Measurements from ENCODE around the gene F2RL3. TPM values are rescaled to one million over a fixed set of nuclear protein-coding genes. Genes with fewer than 3 reads are reported as not detected.

The F2RL3 gene
- total and polyA plus RNA-seq, 8 donors, result 0.58 to 6.8 (median 1.8) TPM; not detected in 1

DNA sequence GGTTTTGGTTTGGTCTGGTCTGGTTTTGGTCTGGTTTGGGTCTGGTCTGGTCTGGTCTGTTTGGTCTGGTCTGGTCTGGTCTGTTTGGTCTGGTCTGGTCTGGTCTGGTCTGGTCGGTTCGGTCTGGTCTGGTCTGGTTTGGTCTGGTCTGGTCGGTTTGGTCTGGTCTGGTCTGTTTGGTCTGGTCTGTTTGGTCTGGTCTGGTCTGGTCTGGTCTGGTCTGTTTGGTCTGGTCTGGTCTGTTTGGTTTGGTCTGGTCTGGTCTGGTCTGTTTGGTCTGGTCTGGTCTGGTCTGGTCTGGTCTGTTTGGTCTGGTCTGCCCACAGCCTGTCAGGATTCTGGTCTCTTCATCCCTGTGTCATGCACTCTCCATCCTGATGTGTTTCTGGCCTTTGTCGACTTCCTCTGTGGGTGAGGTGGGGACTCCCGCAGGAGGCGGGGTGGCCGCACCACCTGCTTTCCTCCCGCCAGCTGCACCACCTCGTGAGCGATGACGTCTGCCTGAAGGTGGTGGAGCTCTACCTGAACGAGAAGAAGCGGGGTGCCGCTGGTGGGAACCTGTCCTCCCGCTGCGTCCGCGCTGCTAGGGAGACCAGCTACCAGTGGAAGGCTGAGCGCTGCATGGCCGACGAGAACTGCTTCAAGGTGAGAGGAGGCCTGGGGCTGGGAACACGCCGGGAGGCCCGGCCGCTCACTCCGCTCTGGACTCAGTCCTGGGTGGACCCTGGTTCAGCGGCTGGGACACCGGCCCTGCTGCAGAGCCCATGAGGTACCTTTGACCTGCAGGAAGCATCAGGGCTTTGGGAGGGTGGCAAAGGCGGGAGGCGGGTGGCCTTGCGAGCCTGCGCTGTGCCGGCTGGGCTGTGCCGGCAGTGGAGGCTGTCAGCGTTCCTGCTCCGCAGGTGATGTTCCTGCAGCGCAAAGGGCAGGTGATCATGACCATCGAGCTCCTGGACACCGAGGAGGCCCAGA is 12.9 kb upstream of the F2RL3 start:
- TF ChIP-seq, protein P1, sequence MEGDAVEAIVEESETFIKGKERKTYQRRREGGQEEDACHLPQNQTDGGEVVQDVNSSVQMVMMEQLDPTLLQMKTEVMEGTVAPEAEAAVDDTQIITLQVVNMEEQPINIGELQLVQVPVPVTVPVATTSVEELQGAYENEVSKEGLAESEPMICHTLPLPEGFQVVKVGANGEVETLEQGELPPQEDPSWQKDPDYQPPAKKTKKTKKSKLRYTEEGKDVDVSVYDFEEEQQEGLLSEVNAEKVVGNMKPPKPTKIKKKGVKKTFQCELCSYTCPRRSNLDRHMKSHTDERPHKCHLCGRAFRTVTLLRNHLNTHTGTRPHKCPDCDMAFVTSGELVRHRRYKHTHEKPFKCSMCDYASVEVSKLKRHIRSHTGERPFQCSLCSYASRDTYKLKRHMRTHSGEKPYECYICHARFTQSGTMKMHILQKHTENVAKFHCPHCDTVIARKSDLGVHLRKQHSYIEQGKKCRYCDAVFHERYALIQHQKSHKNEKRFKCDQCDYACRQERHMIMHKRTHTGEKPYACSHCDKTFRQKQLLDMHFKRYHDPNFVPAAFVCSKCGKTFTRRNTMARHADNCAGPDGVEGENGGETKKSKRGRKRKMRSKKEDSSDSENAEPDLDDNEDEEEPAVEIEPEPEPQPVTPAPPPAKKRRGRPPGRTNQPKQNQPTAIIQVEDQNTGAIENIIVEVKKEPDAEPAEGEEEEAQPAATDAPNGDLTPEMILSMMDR (IDR thresholded peaks at IDR 0.05), result no peak
- TF ChIP-seq POLR2AphosphoS5 (IDR thresholded peaks at IDR 0.05) (no peak), POLR2A (IDR thresholded peaks at IDR 0.05) (no peak)
- DNase-seq, result no peak
- intact Hi-C loops (cut with DNase I; ENCODE audit: low total_unique reads), result no loop called here
- no peaks in the 10 kb centered on the region for H3K27me3 ChIP-seq
- no peak overlapping the region for H3K4me3 ChIP-seq
- 93 to 95% (median 95%) methylated on average over 33 to 39 of the region's 39 CpGs for WGBS, 5 donors
- H3K9me3 ChIP-seq, result peaks cover 0 to 4% (median 2%) of the 10 kb centered on the region in 4 donors
- peaks cover 56 to 82% (median 80%) of the 10 kb centered on the region in 4 donors for H3K36me3 ChIP-seq
- H3K27ac ChIP-seq, result peak overlapping the region in 2 of 5 donors; percentile 6 to 26
- H3K4me1 ChIP-seq, result peaks cover 0 to 15% (median 4%) of the 10 kb centered on the region in 4 donors

DNA sequence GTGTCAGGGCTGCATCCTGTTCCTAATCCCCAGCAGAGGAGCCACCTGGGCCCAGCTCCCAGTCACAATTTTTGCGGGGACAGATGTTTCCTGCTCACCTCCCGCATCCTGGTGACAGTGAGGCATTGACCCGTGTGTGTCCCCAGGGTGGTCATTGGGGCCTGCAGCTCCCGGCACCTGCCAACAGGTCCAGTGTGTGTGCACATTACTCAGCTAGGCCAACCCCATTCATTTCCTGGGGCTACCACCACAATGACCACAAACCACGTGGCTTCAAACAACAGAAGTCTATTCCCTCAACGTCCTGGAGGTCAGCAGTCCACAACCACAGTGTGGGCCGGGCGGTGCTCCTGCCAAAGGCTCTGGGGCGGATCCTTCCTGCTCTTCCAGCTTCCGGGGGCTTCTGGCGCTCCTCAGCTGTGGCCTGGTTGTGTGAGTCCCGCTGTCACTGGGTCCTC is 11.9 kb upstream of the F2RL3 start:
- 69 to 84% (median 77%) methylated on average over 12 of the region's 12 CpGs for WGBS, 5 donors

DNA sequence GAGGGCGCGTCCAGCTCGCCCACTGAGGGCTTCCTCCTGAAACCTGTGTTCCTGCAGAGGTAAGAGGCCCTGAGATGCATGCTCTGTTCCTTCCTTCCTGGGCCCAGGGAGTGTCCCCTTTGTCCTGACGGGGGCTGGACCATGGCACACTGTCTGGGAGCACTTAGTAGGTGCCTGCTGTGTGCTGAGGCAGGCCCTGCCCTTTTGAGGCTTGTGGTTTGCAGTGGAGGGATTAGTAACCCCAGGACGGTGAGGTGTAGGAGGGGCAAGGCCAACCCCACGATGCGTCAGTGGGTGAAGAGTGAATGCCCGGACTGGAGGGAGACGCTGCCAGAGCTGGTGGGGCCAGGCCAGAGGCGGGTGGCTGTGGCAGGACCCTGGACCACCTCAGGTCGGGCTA is 11.2 kb upstream of the F2RL3 start:
- WGBS, 5 donors, result 86 to 94% (median 91%) methylated on average over 8 to 11 of the region's 11 CpGs
- Histone ChIP-seq H3K36me3 (peaks cover 45 to 67% (median 64%) of the 10 kb centered on the region in 4 donors), H3K27ac (no peak overlapping the region), H3K4me1 (peaks cover 0 to 4% (median 2%) of the 10 kb centered on the region in 4 donors), H3K9me3 (peaks cover 4 to 21% (median 19%) of the 10 kb centered on the region in 4 donors), H3K27me3 (no peaks in the 10 kb centered on the region), H3K4me3 (no peak overlapping the region)
- no peak for DNase-seq
- intact Hi-C loops (cut with DNase I; ENCODE audit: low total_unique reads), result no loop called here
- TF ChIP-seq POLR2AphosphoS5 (IDR thresholded peaks at IDR 0.05) (no peak), POLR2A (IDR thresholded peaks at IDR 0.05) (no peak), EP300 (IDR thresholded peaks at IDR 0.05) (no peak)
- TF ChIP-seq, protein P1 (IDR thresholded peaks at IDR 0.05), result no peak

More for the DNA sequence above, 11.9 kb upstream of the F2RL3 start:
- intact Hi-C loops (cut with DNase I; ENCODE audit: low total_unique reads), result no loop called here
- H3K9me3 ChIP-seq, result peaks cover 4 to 15% (median 13%) of the 10 kb centered on the region in 4 donors
- no peak for TF ChIP-seq POLR2AphosphoS5 (IDR thresholded peaks at IDR 0.05)
- TF ChIP-seq, protein P1 (IDR thresholded peaks at IDR 0.05), result no peak
- TF ChIP-seq EP300 (IDR thresholded peaks at IDR 0.05), result no peak
- no peak for TF ChIP-seq POLR2A (IDR thresholded peaks at IDR 0.05)
- peaks cover 47 to 74% (median 69%) of the 10 kb centered on the region in 4 donors for H3K36me3 ChIP-seq
- peaks cover 0 to 10% (median 4%) of the 10 kb centered on the region in 4 donors for H3K4me1 ChIP-seq
- H3K27me3 ChIP-seq, result no peaks in the 10 kb centered on the region
- DNase-seq, result peak in 1 of 2 donors; percentile 35
- H3K4me3 ChIP-seq, result no peak overlapping the region
- H3K27ac ChIP-seq, result peak overlapping the region in 1 of 5 donors; percentile 26

DNA sequence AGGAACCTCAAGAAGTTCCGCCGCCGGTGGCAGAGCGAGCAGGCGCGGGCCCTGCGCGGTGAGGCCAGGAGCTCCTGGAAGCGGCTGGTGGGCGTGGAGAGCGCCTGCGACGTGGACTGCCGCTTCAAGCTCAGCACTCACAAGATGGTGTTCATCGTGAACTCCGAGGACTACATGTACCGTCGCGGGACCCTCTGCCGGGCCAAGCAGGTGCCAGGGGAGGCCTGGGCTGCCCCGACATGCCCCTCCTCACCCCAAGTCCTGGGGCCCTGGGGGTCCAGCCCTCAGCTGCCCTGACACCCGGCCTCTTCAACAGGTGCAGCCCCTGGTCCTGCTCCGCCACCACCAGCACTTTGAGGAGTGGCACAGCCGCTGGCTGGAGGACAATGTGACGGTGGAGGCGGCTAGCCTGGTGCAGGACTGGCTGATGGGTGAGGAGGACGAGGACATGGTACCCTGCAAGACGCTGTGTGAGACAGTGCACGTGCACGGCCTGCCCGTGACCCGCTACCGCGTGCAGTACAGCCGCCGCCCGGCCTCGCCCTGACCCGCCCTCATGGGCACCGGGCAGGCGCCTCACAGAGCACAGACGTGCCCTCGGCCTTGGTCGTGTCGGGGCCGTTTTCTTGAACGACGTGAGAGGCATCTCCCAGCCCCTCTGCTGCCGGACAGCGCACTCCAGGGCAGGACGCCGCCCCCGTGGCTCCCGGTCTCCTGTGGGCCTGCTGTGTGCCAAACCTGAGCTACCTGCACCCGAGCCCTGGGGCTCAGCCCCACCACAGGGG is 10.4 kb upstream of the F2RL3 start:
- intact Hi-C loops (cut with DNase I; ENCODE audit: low total_unique reads), result no loop called here
- WGBS, 5 donors, result 93 to 98% (median 97%) methylated on average over 28 to 55 of the region's 55 CpGs
- Histone ChIP-seq H3K4me3 (no peak overlapping the region), H3K36me3 (peaks cover 38 to 59% (median 56%) of the 10 kb centered on the region in 4 donors), H3K9me3 (peaks cover 4 to 29% (median 26%) of the 10 kb centered on the region in 4 donors), H3K4me1 (peaks cover 0 to 3% (median 0%) of the 10 kb centered on the region in 4 donors), H3K27me3 (peaks cover 0 to under 1% (median 0%) of the 10 kb centered on the region in 3 donors), H3K27ac (no peak overlapping the region)
- no peak for DNase-seq
- TF ChIP-seq POLR2AphosphoS5 (IDR thresholded peaks at IDR 0.05), result no peak
- TF ChIP-seq EP300 (IDR thresholded peaks at IDR 0.05), result no peak
- TF ChIP-seq POLR2A (IDR thresholded peaks at IDR 0.05), result no peak
- TF ChIP-seq, protein P1 (IDR thresholded peaks at IDR 0.05), result no peak

All from stomach (tissue), 9 donors.